Activated CD4-positive, alpha-beta T cell treated with anti-CD3 and anti-CD28 coated beads, Interleukin-2, amount 50 U/mL, for 48 hours (primary cell): ENCODE measurements around the gene NFIX.
A peak's percentile ranks its signal among the peaks of the same experiment; 100 is the strongest.

ENCODE experiments used
- DNase-seq, 2 experiments: peaks; one replicate each; pipeline ENCODE4 v3.0.0-alpha.2; 2020

NFIX gene

DNA sequence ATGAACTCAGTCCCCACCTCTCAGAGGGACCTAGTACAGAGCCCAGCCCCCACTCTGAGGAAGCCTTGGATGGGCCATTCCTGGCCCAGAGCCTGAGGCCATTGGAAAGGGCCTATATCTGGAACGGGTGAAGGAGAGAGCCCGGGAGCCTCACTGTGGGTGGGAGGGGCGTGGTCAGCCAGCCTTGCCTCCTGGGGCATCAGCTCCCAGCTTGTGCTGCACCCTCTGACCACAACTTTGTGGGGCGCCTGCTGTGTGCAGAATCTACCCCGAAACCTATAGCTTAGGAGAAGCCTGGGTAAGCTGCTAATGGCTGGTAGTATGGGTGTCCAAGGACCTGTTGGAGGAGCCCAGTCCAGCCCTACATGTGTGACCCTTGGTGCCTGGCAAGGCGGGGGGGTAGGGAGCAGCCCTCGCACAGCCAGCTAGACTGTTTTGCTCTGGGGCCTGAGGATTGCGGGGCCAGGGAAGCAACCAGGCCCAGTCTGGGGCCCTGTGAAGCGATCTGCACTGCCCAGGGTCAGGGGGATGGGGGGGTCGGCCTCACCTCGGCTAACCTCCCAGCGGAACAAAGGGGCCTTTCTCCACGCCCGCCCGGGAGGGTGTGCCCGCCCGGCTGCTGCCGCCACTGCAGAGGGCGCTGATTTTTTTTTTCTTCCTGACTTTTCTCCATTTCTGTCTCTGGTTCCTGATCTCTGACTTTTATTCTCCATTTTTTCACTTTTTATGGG lies 65.1 kb downstream of the NFIX start:
- DNase-seq: no peak

DNA sequence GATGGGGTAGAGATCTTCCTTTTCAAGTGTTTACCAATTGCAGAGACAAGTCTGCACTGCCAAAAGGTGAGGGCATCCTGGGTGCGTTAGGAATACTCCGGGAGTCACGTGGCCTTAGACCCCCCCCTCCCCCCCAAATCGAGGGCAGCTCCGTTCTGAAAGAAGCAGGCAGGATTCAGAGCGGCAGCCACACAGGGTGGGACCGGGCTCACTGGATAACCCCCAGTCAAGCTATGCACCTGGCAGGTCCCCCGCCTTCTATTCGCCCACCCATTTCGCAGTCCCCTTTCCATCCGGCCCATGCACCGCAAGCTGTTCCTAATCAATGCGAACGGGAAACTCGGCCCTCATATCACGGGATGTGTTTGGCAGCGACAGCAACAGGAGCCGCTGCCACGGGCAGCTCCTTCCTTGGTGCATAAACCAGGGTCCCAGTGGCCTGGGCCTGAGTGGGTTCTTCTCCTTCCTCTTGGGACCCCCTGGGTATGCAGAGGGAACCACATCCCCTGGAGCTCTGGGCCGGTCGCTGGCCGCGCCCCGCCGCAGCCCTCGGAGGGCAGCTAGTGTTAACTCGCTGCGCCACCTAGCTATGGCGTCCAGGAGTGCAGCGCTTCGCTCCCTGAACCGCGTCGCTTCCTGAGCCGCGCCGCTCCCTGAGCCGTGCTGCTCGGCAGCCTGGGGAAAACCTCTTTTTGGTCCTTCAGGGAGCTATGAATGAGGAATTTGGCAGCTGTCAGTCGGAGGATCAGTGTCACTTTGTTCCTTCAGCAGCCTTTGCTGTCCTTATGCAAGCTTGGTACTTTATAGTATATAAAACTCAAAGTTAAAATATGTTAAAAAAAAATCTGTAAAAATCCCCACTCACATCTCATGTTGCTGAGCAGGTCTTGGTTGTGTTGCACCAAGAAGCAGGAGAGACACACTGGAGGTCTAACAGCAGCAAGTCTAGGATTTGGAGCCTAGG lies 66.0 kb downstream of the NFIX start:
- DNase-seq: peak; percentile 85 to 88

DNA sequence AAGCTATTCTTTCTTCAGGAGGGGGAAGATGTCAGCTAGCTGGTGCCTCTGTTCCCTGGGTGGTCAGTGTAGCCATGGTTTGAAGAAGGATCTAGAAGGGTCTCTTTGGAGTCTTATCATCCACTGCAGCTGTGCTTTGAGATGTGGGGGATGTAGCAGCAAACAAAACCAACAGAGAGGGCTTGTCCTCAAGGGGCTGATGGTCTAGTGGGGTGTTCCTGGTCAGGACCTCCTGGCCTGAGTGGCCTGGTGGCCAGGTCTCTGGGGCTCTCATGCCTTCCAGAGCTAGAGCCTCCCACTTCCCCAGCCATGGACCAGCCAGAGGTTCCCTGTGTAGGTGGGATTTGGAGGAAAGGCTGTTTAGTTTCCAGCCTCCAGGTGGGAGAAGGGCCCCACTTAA lies 67.0 kb downstream of the NFIX start:
- no peak for DNase-seq

DNA sequence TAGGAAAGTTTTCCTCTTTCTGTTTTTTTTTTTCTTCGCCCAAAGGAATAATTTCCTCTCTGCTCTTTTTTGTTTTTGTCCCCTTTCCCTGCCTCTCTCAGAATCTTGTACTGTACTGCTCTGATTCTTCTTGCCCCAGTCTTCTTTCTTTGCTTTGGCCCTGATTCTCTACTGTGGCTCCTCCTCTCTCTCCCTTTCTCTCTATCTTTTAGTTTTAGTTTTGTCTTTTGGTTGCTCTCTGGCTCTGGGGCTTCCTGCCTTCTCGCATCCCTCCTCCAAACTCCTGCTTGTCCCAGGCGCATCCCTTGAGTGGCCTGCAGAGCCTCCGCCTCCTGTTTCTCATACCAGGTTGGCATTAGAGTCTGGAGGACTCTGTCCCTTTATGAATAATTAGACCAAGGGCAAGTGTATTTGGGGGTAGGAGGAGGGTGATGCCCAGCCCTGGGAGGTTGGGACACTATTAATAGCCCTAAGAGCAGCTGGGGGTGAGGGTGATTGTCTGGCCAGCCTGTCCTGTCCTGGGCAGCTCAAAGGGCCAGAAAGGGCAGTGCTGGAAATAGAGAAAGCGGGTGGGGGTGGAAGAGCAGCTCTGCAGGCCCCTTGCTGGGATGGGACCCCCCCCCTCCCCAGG lies 68.3 kb downstream of the NFIX start:
- no peak for DNase-seq

DNA sequence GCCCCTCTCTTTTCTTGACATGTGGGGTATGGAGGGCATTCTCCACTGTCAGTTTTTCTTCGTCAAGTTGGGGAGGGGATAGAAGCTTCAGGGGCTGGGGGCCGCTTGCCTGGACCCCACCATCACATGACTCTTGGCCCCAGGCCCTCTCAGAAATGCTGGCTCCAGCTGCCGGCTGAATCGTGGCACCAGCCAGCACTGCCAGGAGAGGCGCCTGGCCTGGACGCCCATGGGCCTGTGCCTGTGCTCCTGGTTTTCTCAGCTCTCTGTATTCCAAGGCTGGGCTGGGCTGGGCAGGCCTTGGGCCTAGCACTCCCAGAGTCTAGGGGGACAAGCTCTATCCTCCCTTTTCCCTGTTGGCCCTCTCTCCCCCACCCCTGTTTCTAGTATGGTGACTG lies 68.8 kb downstream of the NFIX start:
- no peak for DNase-seq

DNA sequence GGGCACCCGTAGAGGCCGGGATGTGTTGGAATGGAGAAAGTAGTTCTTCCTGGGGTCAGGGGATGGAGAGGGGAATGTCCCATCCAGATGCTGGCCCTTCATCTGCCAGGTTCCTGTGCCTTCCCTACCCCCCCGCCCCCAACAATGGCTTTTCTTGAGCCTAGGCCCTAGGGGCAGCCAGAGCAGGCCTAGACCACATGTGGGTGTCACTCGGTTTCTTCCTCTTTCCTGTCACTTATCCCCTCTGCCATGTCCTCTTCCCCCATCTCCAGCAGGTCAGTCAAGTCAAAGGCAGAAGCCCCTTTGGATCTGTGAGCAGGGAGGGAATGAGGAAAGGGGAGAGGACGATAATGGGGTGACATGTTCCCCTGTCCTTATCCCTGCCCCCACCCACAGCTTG lies 71.0 kb downstream of the NFIX start:
- DNase-seq: no peak

DNA sequence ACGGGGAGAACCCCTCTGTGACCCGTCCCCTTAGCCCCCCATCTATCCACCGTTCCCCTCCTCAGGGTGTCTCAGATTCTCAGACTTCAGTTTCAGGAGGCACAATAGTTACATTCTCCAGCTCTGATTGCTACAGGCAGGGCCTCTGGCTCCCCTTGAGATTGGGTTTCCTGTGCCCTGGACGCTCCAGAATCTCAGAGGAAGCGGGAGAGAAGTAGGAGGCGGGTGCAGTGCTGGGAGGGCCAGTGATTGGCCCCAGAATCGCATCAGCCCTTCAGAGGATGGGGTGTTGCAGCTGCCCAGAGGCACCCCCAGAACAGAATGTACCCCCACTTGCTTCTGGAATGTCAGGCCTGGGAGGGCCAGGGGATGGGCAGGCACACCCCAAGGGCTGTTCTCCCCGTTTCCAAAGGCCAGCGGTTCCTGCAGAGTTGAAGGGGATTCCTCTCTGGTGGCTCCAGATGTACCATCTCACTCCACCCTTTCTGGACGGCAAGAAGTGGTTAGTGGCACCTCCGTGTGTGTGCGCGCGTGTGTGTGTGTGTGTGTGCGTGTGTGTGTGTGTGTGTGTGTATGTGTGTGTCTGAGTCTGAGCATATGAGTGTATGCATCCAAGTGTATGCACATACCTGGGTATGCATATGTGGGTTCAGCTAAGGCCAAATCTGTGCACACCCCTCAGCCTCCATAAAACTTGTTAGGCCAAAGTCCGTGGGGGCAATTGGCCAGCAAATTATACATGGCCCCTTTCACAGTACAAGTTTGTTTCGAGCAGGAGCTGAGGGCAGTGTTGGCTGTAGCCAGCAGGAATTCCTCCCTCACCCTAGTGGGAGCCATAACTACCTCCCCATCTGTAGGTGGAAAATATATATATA lies 71.9 kb downstream of the NFIX start:
- no peak for DNase-seq

DNA sequence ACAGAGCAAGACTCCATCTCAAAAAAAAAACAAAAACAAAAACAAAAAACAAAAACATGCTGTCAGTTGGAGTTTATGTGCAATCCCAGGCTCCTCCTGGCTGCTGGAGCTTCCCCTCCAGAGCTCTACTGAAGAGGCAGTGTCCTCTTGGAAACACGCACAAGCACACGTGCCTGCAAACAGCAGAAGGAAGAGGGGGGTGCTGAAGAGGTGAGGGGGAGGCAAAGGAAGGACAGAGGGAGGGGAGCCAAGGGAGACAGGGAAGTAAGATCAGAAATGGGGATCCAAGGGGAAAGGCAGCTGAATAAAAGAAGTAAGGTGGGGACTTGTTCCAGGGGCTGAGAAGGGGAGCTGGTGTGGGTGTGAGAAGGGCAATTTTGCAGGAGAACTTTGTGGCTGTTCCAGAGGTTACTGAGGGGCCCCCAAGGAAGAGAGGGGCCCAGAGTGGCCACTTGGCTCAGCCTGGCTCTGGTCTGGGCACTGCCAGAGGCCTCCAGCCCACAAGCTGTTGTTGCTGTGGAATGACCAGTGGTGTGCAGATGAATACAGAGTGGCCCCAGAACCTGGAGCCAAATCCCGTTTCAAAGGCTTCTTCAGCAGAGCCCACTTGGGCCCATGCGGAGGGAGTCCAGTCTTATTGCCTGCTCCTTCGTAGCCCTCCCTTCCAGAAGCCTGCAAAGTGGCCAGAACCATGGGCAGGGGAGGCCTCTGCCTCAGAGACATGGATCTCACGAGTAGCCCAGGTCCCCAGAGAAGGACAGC lies 73.0 kb downstream of the NFIX start:
- DNase-seq: no peak

DNA sequence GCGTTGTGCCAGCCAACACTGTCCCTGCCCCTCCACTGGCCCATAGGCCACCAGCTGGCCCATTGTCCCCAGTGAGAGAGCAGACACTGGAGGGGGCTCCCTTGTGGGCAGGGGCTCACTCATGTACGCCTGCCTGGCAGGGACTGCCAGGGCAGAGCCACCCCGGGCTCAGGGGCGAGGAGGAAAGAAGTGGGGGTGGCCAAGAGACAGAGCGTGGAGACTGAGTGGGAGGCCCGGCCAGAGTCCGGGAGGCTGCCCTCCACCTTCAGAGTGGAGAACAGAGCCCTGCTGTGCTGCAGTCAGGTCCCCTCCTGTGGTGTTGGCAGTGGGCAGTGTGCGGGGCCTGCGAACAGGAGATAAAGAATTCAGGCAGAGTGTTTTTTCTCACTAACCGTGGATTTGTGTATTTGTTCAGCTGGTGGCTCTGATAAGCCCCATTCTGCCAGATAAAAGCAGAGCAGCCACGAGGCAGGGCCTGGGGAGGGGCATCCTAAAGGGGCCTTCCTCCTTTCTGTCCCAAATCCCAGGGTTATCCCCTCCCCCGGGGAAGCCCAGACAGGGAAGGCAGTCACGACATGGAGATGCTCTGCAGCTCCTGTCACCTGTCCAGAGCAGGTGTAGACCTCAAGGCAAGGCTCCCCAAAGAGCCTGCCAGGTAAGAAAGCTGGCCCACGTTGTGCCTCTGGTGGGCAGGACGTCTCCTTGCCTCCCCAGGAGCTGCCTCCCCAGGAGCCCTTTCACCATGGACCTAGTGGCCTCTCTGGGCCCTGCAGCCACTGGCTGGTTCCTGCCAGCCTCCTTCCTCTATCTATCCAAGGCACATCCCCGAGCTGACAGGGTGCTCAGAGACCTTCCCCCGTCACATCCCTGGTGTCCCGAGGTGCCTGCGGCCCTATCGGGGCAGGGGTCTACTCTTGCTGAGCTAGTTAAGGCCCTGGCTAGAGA lies 74.4 kb downstream of the NFIX start:
- no peak for DNase-seq

DNA sequence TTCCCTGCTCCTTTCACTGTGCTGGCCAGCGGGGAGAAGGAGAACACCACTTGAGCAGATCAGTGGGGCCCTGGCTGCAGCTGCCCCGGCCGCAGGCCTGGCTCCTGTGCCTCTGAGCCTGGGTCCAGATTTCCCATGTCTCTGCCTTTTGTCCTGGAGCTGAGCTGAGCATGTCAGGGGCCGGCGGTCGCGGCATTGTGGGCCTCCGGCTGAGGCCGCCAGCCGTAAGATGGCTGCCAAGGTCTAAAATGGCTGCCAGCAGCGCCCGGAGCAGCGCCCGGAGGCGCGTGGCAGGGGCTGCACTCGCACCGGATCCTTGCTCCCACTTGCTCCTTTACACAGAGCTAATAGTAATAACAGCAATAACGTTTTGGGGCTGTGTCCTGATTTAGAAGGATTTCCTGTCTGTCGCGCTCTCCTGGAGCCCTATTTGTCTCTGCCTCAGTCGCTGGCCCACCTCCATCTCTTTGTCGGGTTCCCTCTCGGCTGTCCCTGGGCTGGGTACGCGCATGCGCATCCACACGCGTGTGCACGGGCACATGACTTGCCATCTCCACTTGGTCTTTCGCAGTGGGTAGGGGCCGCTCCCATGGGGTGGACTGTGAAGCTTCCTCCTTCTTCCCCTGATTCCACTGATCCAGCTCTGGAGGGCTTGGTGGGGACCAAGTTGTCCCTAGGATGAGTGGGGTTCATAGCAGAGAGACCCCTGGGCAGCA lies 75.3 kb downstream of the NFIX start:
- no peak for DNase-seq

DNA sequence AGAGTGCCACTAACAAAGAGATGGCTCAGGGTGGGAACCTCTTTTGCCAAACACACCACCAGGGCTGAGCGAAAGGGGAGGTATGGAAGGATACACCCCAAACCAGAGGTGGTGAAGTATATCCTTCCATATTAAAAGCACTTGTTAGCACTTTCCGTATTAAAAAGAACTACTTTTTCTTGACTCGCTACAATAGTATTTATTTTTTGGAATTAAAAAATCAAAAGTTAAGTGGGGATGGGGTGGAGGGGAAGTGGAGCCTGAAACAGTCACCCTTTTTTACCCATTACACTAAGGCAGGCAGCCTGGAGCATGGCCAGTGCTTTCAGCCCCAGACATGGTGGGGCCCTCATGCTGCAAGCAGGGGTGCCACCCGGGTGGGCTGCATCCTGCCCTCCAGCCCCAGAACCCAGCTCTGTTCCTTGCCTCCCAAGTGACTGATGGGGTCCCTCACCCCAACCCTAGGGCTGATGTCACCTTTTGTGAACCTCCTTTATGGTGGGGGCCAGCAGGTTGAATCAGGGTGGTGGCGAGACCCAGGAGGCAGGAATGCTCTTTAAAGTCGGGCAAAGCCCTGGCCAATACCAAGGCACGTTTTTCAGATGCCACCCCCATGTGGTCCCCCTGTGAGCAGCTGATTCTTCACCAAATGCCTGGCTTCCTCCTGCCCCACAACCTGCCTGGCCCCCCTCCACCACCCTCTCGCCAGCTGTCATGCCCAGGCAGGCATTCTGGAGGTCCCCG lies 76.3 kb downstream of the NFIX start:
- no peak for DNase-seq

DNA sequence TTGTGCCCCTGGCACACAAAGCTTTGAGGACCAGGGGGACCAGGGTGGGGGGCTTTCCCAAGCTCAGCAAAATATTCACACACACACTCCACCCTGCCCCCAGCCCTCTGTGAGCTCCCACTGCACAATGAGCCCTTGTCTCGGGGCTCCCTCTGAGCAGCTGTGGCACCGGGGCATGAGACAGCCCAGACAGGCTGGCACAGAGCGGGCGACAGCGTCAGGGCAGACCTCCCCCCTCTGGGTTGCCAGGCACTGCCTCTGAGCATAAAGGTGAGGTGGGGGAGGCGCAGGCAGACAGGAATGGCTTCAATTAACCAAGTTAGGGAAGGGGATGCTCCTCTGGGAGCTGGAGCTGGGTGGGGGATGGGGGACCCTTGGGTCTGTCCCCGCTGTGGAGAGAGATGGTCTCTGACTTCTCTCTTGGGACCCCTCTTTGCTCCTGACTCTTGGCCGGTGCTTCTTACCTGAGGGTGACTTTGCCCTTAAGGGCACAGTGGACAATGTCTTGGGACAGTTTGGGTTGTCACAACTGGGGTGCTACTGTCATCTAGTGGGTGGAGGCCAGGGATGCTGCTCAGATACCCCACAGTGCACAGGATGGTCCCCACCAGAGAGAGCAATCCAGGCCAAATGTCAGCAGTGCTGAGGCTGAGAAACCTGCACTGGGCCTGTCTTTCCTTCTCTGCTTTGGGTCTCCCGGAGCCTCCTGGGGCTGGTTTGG lies 77.1 kb downstream of the NFIX start:
- DNase-seq: no peak

DNA sequence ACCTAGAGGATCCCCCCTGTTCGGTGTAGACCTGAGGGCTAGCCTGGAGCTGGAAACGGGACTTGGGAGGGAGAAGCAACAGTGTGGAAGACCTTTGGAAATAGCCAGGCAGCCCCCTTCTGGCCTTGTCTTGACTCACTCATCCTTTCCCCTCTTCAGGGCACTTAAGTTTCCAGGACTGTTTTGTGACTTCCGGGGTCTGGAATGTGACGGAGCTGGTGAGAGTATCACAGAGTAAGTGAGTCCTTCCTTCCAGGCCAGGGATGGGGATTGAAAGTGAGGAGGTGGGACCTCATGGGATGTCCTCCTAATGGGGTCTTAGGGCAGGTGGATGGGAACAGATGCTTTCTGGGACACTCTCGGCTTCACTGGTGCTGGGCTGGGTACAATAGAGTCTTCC lies 78.0 kb downstream of the NFIX start:
- no peak for DNase-seq

DNA sequence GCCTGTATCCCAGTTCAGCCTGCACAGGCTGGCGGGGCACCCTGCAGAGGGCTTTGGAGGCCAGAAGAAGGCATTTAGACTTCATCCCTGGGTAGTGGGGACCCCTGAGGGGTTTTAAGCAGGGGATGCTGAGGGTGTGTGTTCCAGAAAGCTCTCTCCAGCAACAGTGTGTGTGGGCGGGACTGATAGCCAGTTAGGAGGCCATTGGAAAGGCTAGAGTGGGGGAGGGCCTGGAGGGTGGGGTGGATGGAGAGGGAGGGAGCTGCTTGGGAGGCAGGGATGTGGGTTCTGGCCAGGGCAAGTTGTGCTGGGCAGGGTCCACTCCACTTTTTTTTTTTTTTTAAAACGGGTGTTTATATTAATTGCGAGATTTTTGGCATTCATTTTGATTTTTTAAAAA lies 79.1 kb downstream of the NFIX start:
- no peak for DNase-seq

DNA sequence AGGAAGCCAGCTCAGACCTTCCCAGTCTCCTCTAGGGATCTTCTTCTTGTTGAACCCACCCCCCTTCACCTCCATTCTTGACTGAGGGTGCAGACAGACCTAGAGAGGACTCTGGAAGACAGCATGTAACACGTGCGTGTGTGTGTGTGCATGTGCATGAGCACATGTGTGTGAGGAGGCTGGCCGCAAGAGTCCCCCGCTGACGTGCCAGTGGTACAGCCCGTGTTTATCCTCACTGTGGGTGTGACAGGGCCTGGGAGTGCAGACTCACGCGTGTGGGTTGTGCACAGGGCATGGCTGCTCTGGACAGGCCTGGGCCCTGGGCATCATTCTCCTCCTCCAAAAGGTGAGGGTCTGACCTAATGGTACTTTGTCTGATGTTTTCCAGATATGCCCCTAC lies 81.0 kb downstream of the NFIX start:
- no peak for DNase-seq

DNA sequence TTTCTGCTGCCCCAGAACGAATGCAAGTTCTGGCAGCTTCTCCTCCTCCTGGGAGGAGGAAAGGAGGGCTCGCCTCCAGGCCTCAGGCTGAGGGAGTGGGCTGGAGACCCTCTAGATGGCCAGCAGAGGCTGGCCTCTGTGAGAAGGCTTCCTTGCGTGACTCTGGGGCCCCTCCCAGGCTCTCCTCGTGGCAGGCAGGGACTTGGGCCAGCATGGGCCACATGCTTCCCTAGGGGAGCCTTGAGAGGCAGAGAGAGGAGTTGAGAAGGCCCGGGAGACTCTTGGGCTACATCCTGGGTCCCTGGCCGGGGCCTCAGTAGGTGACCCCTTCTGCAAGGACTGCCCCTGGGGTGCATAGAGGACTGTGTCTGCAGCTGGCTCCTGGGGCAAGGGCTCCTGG lies 81.5 kb downstream of the NFIX start:
- DNase-seq: no peak

DNA sequence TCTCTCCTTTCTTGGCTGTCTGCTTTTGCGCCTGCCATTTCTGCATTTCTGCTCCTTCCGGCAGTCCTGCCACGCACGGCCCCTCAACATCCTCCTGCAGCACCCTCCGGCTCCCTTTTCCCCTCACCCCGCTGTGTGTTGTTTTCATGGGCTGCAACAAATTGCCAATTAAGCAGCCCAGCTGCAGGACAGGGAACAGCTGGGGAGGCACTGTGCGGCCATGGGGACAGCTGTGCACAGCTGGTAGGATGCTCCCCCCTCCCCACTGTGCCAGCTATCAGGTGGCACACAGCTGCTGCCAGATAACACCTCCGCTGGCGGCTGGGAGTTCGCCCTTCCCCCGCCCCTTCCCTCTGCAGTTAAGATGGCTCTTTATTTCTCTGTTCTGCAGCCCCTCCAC lies 82.0 kb downstream of the NFIX start:
- no peak for DNase-seq

DNA sequence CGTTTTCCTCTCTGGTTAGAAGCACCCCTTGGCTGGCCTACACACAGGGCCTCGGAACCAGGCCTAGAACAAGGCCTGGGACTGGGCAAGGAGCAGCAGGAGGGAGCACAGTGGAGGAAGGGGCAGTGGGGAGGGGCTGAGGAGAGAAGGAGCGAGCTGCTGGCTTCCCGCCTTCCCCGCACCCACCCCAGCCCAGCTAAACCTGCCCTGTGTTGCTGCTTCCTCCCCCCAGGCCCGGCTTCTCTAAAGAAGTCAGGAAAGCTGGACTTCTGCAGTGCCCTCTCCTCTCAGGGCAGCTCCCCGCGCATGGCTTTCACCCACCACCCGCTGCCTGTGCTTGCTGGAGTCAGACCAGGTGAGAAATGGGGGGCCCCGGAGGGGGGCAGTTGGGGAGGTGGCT lies 83.1 kb downstream of the NFIX start:
- no peak for DNase-seq
